OCI-LY1 (cell line): ENCODE data around the gene PHAX.
"Not testable (repeated sequence)": the region's sequence is repeated elsewhere in the genome, so short reads cannot be mapped to it uniquely, and the experiment has no call there.

Experiments used
- CTCF ChIP-seq: fragments of 200-600 bp; sonication (generic), shearing (Covaris generic); IDR thresholded peaks from 2 replicates; pipeline ENCODE4 v1.5.1; 2017; ENCODE audit warnings: mild to moderate bottlenecking, antibody characterized with exemption, low read length, moderate library complexity, mixed read lengths
- EZH2 ChIP-seq: fragments of 200-600 bp; sonication (generic), shearing (Covaris generic); IDR thresholded peaks from 2 replicates; pipeline ENCODE4 v1.8.0; 2017; ENCODE audit warnings: borderline replicate concordance, mixed run types, mild to moderate bottlenecking, antibody characterized with exemption, low read length, moderate library complexity, mixed read lengths

- not testable (repeated sequence) for TF ChIP-seq CTCF, EZH2
These were observed 70.9 kb downstream of the PHAX start for GRCh38 chr5:126671681-126672080.
